Right atrium auricular region (tissue), 2 donors: ENCODE measurements around the gene THSD4. TPM values are rescaled to one million over a fixed set of nuclear protein-coding genes. Genes with fewer than 3 reads are reported as not detected.

Experiments used
- DNase-seq: peaks from one replicate; pipeline ENCODE4 v3.0.0-alpha.2; 2019; ENCODE audit warnings: low spot score
- H3K27ac ChIP-seq, 2 donors: fragments of 200-600 bp; sonication (generic); 1 replicate in 1 of 2; 2 replicates in 1 of 2; pipeline ENCODE4 v1.5.1; 2016 to 2019
- H3K27me3 ChIP-seq, 2 donors: fragments of 200-600 bp; sonication (generic); one replicate each; pipeline versions ENCODE4 v1.5.1 to v1.6.0; 2017 to 2019
- H3K36me3 ChIP-seq: fragments of 200-600 bp; sonication (generic); one replicate; pipeline ENCODE4 v1.5.1; 2016
- H3K4me1 ChIP-seq, 2 donors: fragments of 200-600 bp; sonication (generic); one replicate each; pipeline versions ENCODE4 v1.5.1 to v1.6.0; 2017 to 2019
- H3K4me3 ChIP-seq, 2 donors: fragments of 200-600 bp; sonication (generic); 1 replicate in 1 of 2; 2 replicates in 1 of 2; pipeline ENCODE4 v1.5.1; 2017 to 2019; ENCODE audit warnings: mild to moderate bottlenecking in 1 of 2, moderate library complexity in 1 of 2
- H3K9me3 ChIP-seq, 2 donors: fragments of 200-600 bp; sonication (generic); one replicate each; pipeline ENCODE4 v1.5.1; 2019
- total RNA-seq, 2 donors: library from RNA; depleted of rRNA; stranded (reverse); fragments of >200 nt; gene quantifications; one replicate each; pipeline ENCODE4 v1.1.0, GENCODE V29; 2016
- TF ChIP-seq, protein P1 (sequence below), 2 donors: fragments of 200-600 bp; sonication (generic); IDR thresholded peaks; one replicate each; pipeline ENCODE4 v1.5.1; 2019; ENCODE audit warnings: antibody characterized with exemption in 2 of 2

THSD4 gene
- total RNA-seq, 2 donors from 2014 or later: 41.2 to 85.3 TPM

- TF ChIP-seq, protein P1, sequence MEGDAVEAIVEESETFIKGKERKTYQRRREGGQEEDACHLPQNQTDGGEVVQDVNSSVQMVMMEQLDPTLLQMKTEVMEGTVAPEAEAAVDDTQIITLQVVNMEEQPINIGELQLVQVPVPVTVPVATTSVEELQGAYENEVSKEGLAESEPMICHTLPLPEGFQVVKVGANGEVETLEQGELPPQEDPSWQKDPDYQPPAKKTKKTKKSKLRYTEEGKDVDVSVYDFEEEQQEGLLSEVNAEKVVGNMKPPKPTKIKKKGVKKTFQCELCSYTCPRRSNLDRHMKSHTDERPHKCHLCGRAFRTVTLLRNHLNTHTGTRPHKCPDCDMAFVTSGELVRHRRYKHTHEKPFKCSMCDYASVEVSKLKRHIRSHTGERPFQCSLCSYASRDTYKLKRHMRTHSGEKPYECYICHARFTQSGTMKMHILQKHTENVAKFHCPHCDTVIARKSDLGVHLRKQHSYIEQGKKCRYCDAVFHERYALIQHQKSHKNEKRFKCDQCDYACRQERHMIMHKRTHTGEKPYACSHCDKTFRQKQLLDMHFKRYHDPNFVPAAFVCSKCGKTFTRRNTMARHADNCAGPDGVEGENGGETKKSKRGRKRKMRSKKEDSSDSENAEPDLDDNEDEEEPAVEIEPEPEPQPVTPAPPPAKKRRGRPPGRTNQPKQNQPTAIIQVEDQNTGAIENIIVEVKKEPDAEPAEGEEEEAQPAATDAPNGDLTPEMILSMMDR (IDR thresholded peaks at IDR 0.05): no peak
- Histone ChIP-seq H3K4me1 (peaks cover 0 to 20% of the 10 kb centered on the region in 2 donors), H3K9me3 (no peaks in the 10 kb centered on the region), H3K4me3 (no peak overlapping the region), H3K27ac (no peak overlapping the region), H3K36me3 (no peaks in the 10 kb centered on the region), H3K27me3 (no peaks in the 10 kb centered on the region)
- no peak for DNase-seq
Measured at GRCh38 chr15:71221417-71221816, 106.1 kb downstream of the THSD4 start.

DNA sequence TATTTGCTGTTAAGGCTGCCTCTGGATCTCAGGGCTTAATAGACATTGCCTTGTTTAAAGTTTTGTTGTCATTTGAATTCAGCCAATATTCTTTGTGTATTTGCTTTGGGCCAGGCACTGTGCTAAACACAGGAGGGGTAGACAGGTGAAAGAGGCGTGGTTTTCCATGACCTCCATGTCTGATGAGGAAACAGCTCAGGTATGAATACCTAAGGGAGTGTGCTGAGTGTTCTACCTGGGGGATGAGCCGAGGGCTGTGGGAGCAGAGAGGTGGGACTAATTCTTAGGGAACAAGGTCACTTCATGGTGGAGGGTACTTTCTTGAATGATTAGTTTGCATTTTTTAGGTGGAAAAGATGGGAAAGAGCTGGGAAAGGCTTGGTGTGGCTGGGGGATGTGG is 108.2 kb downstream of the THSD4 start:
- Histone ChIP-seq H3K4me1 (peaks cover 0 to 14% of the 10 kb centered on the region in 2 donors), H3K27me3 (no peaks in the 10 kb centered on the region), H3K9me3 (no peaks in the 10 kb centered on the region), H3K4me3 (no peak overlapping the region), H3K27ac (no peak overlapping the region), H3K36me3 (no peaks in the 10 kb centered on the region)
- no peak for DNase-seq
- TF ChIP-seq, protein P1 (IDR thresholded peaks at IDR 0.05): no peak

DNA sequence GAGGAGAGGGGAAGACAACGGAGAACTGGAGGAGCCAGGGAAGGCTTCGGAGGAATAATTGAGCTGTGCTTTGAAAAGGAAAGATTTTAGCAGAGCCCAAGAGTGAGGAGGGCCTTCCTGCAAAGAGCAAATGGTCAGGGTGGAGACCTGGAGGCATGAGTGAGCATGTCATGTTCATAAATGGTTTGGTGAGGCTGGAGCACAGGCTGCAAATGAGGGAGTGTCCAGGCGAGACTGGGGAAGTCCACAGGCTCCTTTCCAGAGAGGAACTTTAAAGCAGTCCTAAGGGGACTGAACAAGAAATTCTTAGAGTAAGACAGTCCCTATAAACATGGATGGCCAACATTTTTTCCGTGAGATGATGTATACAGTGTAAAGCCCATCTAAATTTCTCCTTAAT is 108.8 kb downstream of the THSD4 start:
- H3K9me3 ChIP-seq: no peaks in the 10 kb centered on the region
- no peaks in the 10 kb centered on the region for H3K36me3 ChIP-seq
- no peak overlapping the region for H3K4me3 ChIP-seq
- no peak overlapping the region for H3K27ac ChIP-seq
- TF ChIP-seq, protein P1 (IDR thresholded peaks at IDR 0.05): no peak
- DNase-seq: no peak
- H3K4me1 ChIP-seq: peaks cover 0 to 10% of the 10 kb centered on the region in 2 donors
- H3K27me3 ChIP-seq: no peaks in the 10 kb centered on the region

DNA sequence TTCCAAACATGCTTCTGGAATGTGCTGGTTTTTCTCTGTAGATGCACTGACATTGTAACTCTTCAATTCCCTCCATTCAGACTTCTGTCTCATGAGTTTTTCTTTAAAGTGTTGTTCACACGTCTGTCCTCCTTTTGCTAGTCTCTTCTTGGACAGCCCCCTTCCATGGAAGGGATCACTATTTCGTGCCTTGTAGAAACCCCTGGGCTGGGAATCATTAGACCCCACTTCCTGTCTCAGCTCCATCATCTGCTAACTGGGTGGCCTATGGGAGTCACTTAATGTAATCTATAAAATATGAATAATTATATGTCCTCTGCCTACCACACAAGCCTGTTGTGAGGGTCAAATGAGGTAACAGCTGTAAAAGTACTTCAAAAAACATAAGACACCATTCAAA is 110.6 kb downstream of the THSD4 start:
- Histone ChIP-seq H3K9me3 (no peaks in the 10 kb centered on the region), H3K27ac (no peak overlapping the region), H3K4me1 (no peaks in the 10 kb centered on the region), H3K27me3 (no peaks in the 10 kb centered on the region), H3K36me3 (no peaks in the 10 kb centered on the region), H3K4me3 (no peak overlapping the region)
- TF ChIP-seq, protein P1 (IDR thresholded peaks at IDR 0.05): no peak
- DNase-seq: no peak

- H3K4me1 ChIP-seq: peaks cover 0 to 5% of the 10 kb centered on the region in 2 donors
- H3K27ac ChIP-seq: peak overlapping the region in 1 of 2 donors; percentile 5
- H3K36me3 ChIP-seq: no peaks in the 10 kb centered on the region
Measured at GRCh38 chr15:71226536-71227455, 111.5 kb downstream of the THSD4 start.

More at GRCh38 chr15:71226536-71227455, 111.5 kb downstream of the THSD4 start:
- no peak for DNase-seq
- Histone ChIP-seq H3K9me3 (no peaks in the 10 kb centered on the region), H3K27me3 (no peaks in the 10 kb centered on the region), H3K4me3 (no peak overlapping the region)
- TF ChIP-seq, protein P1 (IDR thresholded peaks at IDR 0.05): no peak
